ENCODE results near the gene ADM2. TPM values are rescaled to one million over a fixed set of nuclear protein-coding genes. Genes with fewer than 3 reads are reported as not detected.
A peak's percentile ranks its signal among the peaks of the same experiment; 100 is the strongest.
"Not testable (repeated sequence)": the region's sequence is repeated elsewhere in the genome, so short reads cannot be mapped to it uniquely, and the experiment has no call there.

Gene ADM2
- polyA plus RNA-seq, 1 donor: 11.2 TPM

GRCh38 chr22:50507991-50508884 lies 26.9 kb downstream of the ADM2 start, which contains the start of gene NCAPH2:
NCAPH2 (plus strand) TSS chr22:50508224; CDS start chr22:50508338, 114 bp downstream.
- Histone ChIP-seq H3K4me1 (ENCODE audit: control insufficient read depth, insufficient read depth, low read length) (peaks cover 14% of the 10 kb centered on the region), H3K27me3 (ENCODE audit: control insufficient read depth, insufficient read depth, low read length) (no peaks in the 10 kb centered on the region), H3K36me3 (ENCODE audit: control insufficient read depth, insufficient read depth, low read length) (peaks cover 26% of the 10 kb centered on the region), H3K4me3 (ENCODE audit: low read length) (peak within 1 kb of the TSS; percentile 99), H3K9me3 (ENCODE audit: control insufficient read depth, low read depth, low read length) (no peaks in the 10 kb centered on the region), H3K27ac (ENCODE audit: low read length) (peak within 1 kb of the TSS; percentile 77)
- WGBS (ENCODE audit: insufficient coverage, low lambda C conversion rate): no CpG with 5 or more reads among the region's 76 CpGs
- DNase-seq: peak; percentile 97 to 98

- DNase-seq: no peak
- H3K4me3 ChIP-seq (ENCODE audit: low read length): peak overlapping the region; percentile 83
- peak overlapping the region; percentile 76 for H3K27ac ChIP-seq (ENCODE audit: low read length)
- H3K27me3 ChIP-seq (ENCODE audit: control insufficient read depth, insufficient read depth, low read length): no peaks in the 10 kb centered on the region
- H3K9me3 ChIP-seq (ENCODE audit: control insufficient read depth, low read depth, low read length): no peaks in the 10 kb centered on the region
- no CpG with 5 or more reads among the region's 3 CpGs for WGBS (ENCODE audit: insufficient coverage, low lambda C conversion rate)
- peaks cover 14% of the 10 kb centered on the region for H3K4me1 ChIP-seq (ENCODE audit: control insufficient read depth, insufficient read depth, low read length)
- H3K36me3 ChIP-seq (ENCODE audit: control insufficient read depth, insufficient read depth, low read length): peaks cover 22% of the 10 kb centered on the region
These were observed 27.6 kb downstream of the ADM2 start for GRCh38 chr22:50508897-50509296.

GRCh38 chr22:50513175-50513574 lies 31.8 kb downstream of the ADM2 start:
- H3K4me1 ChIP-seq (ENCODE audit: control insufficient read depth, insufficient read depth, low read length): peaks cover 8% of the 10 kb centered on the region
- no peak for DNase-seq
- H3K36me3 ChIP-seq (ENCODE audit: control insufficient read depth, insufficient read depth, low read length): peaks cover 36% of the 10 kb centered on the region
- no peaks in the 10 kb centered on the region for H3K27me3 ChIP-seq (ENCODE audit: control insufficient read depth, insufficient read depth, low read length)
- H3K27ac ChIP-seq (ENCODE audit: low read length): no peak overlapping the region
- WGBS (ENCODE audit: insufficient coverage, low lambda C conversion rate): no CpG with 5 or more reads among the region's 15 CpGs
- H3K9me3 ChIP-seq (ENCODE audit: control insufficient read depth, low read depth, low read length): no peaks in the 10 kb centered on the region
- H3K4me3 ChIP-seq (ENCODE audit: low read length): no peak overlapping the region

- Histone ChIP-seq H3K4me1 (ENCODE audit: control insufficient read depth, insufficient read depth, low read length) (no peaks in the 10 kb centered on the region), H3K27me3 (ENCODE audit: control insufficient read depth, insufficient read depth, low read length) (no peaks in the 10 kb centered on the region), H3K36me3 (ENCODE audit: control insufficient read depth, insufficient read depth, low read length) (peaks cover 53% of the 10 kb centered on the region), H3K27ac (ENCODE audit: low read length) (no peak overlapping the region), H3K4me3 (ENCODE audit: low read length) (no peak overlapping the region), H3K9me3 (ENCODE audit: control insufficient read depth, low read depth, low read length) (no peaks in the 10 kb centered on the region)
- no CpG with 5 or more reads among the region's 8 CpGs for WGBS (ENCODE audit: insufficient coverage, low lambda C conversion rate)
- no peak for DNase-seq
These were observed 34.7 kb downstream of the ADM2 start for GRCh38 chr22:50516068-50516467.

GRCh38 chr22:50516891-50517290 lies 35.5 kb downstream of the ADM2 start:
- Histone ChIP-seq H3K27me3 (ENCODE audit: control insufficient read depth, insufficient read depth, low read length) (no peaks in the 10 kb centered on the region), H3K4me3 (ENCODE audit: low read length) (no peak overlapping the region), H3K4me1 (ENCODE audit: control insufficient read depth, insufficient read depth, low read length) (no peaks in the 10 kb centered on the region), H3K27ac (ENCODE audit: low read length) (no peak overlapping the region), H3K9me3 (ENCODE audit: control insufficient read depth, low read depth, low read length) (no peaks in the 10 kb centered on the region), H3K36me3 (ENCODE audit: control insufficient read depth, insufficient read depth, low read length) (peaks cover 60% of the 10 kb centered on the region)
- no peak for DNase-seq
- WGBS (ENCODE audit: insufficient coverage, low lambda C conversion rate): no CpG with 5 or more reads among the region's 16 CpGs

- no peaks in the 10 kb centered on the region for H3K27me3 ChIP-seq (ENCODE audit: control insufficient read depth, insufficient read depth, low read length)
- H3K9me3 ChIP-seq (ENCODE audit: control insufficient read depth, low read depth, low read length): no peaks in the 10 kb centered on the region
- no peak overlapping the region for H3K4me3 ChIP-seq (ENCODE audit: low read length)
- no peak overlapping the region for H3K27ac ChIP-seq (ENCODE audit: low read length)
- peaks cover 65% of the 10 kb centered on the region for H3K36me3 ChIP-seq (ENCODE audit: control insufficient read depth, insufficient read depth, low read length)
- H3K4me1 ChIP-seq (ENCODE audit: control insufficient read depth, insufficient read depth, low read length): no peaks in the 10 kb centered on the region
- no peak for DNase-seq
- no CpG with 5 or more reads among the region's 20 CpGs for WGBS (ENCODE audit: insufficient coverage, low lambda C conversion rate)
These were observed 36.3 kb downstream of the ADM2 start for GRCh38 chr22:50517495-50518260.

- WGBS (ENCODE audit: insufficient coverage, low lambda C conversion rate): no CpG with 5 or more reads among the region's 7 CpGs
- H3K36me3 ChIP-seq (ENCODE audit: control insufficient read depth, insufficient read depth, low read length): peaks cover 74% of the 10 kb centered on the region
These were observed 37.3 kb downstream of the ADM2 start for GRCh38 chr22:50518606-50519005.

GRCh38 chr22:50519151-50519550 lies 37.8 kb downstream of the ADM2 start:
- H3K4me1 ChIP-seq (ENCODE audit: control insufficient read depth, insufficient read depth, low read length): peaks cover 15% of the 10 kb centered on the region
- DNase-seq: no peak
- H3K9me3 ChIP-seq (ENCODE audit: control insufficient read depth, low read depth, low read length): no peaks in the 10 kb centered on the region
- H3K4me3 ChIP-seq (ENCODE audit: low read length): no peak overlapping the region
- no peak overlapping the region for H3K27ac ChIP-seq (ENCODE audit: low read length)
- peaks cover 79% of the 10 kb centered on the region for H3K36me3 ChIP-seq (ENCODE audit: control insufficient read depth, insufficient read depth, low read length)
- H3K27me3 ChIP-seq (ENCODE audit: control insufficient read depth, insufficient read depth, low read length): no peaks in the 10 kb centered on the region
- no CpG with 5 or more reads among the region's 8 CpGs for WGBS (ENCODE audit: insufficient coverage, low lambda C conversion rate)

More at GRCh38 chr22:50518606-50519005, 37.3 kb downstream of the ADM2 start:
- H3K27ac ChIP-seq (ENCODE audit: low read length): no peak overlapping the region
- no peak overlapping the region for H3K4me3 ChIP-seq (ENCODE audit: low read length)
- no peaks in the 10 kb centered on the region for H3K9me3 ChIP-seq (ENCODE audit: control insufficient read depth, low read depth, low read length)
- no peaks in the 10 kb centered on the region for H3K27me3 ChIP-seq (ENCODE audit: control insufficient read depth, insufficient read depth, low read length)
- peaks cover 9% of the 10 kb centered on the region for H3K4me1 ChIP-seq (ENCODE audit: control insufficient read depth, insufficient read depth, low read length)
- no peak for DNase-seq

- H3K36me3 ChIP-seq (ENCODE audit: control insufficient read depth, insufficient read depth, low read length): peaks cover 73% of the 10 kb centered on the region
- peaks cover 19% of the 10 kb centered on the region for H3K4me1 ChIP-seq (ENCODE audit: control insufficient read depth, insufficient read depth, low read length)
- H3K4me3 ChIP-seq (ENCODE audit: low read length); DNase-seq; H3K27ac ChIP-seq (ENCODE audit: low read length); H3K27me3 ChIP-seq (ENCODE audit: control insufficient read depth, insufficient read depth, low read length); H3K9me3 ChIP-seq (ENCODE audit: control insufficient read depth, low read depth, low read length): not testable (repeated sequence)
- WGBS (ENCODE audit: insufficient coverage, low lambda C conversion rate): no CpG with 5 or more reads among the region's 8 CpGs
These were observed 38.8 kb downstream of the ADM2 start for GRCh38 chr22:50520184-50520583.

- Histone ChIP-seq H3K4me3 (ENCODE audit: low read length) (no peak overlapping the region), H3K27ac (ENCODE audit: low read length) (no peak overlapping the region), H3K9me3 (ENCODE audit: control insufficient read depth, low read depth, low read length) (no peaks in the 10 kb centered on the region), H3K4me1 (ENCODE audit: control insufficient read depth, insufficient read depth, low read length) (peaks cover 19% of the 10 kb centered on the region), H3K27me3 (ENCODE audit: control insufficient read depth, insufficient read depth, low read length) (no peaks in the 10 kb centered on the region), H3K36me3 (ENCODE audit: control insufficient read depth, insufficient read depth, low read length) (peaks cover 70% of the 10 kb centered on the region)
- DNase-seq: no peak
- no CpG with 5 or more reads among the region's 13 CpGs for WGBS (ENCODE audit: insufficient coverage, low lambda C conversion rate)
These were observed 39.6 kb downstream of the ADM2 start for GRCh38 chr22:50520826-50521453.

All from large intestine (tissue), 3 donors.